ENCODE measurements around the gene TSPEAR.

GRCh38 chr21:44623575-44623974 is 87.8 kb downstream of the TSPEAR start:
- TF ChIP-seq CTCF (IDR thresholded peaks at IDR 0.05) (no peak), POLR2A (IDR thresholded peaks at IDR 0.05; ENCODE audit: low read depth) (no peak), EP300 (IDR thresholded peaks at IDR 0.05) (no peak), POLR2AphosphoS5 (IDR thresholded peaks at IDR 0.05) (no peak)
